Naive thymus-derived CD4-positive, alpha-beta T cell (primary cell): ENCODE data around the gene KBTBD6. TPM values are rescaled to one million over a fixed set of nuclear protein-coding genes. Genes with fewer than 3 reads are reported as not detected.

Experiments
- ATAC-seq: fragments of 150-1000 bp; cut with Tn5 transposase; 2 replicates; pipeline ENCODE4 v1.10.0; 2021; ENCODE audit warnings: mild to moderate bottlenecking, moderate library complexity
- CTCF ChIA-PET: fragments of 350-600 bp; sonication (Branson Sonifier 250); formaldehyde crosslinking; loops from one replicate; lab custom pipeline; 2021; ENCODE audit warnings: antibody characterized with exemption; lab: Charles Lee
- POLR2A ChIA-PET: fragments of 350-600 bp; sonication (Branson Sonifier 250); formaldehyde crosslinking; loops from one replicate; lab custom pipeline; 2021; ENCODE audit warnings: antibody characterized with exemption, inconsistent platforms; lab: Charles Lee
- DNase-seq, 9 donors: peaks; one replicate each; pipeline versions ENCODE4 v3.0.0 to v3.0.0-alpha.2; 2020 to 2022; ENCODE audit warnings: mixed read lengths in 1 of 9
- H3K27ac ChIP-seq: one replicate; pipeline ENCODE4 v1.7.0; 2013; ENCODE audit warnings: mild to moderate bottlenecking, low read depth, low read length, moderate library complexity
- H3K27me3 ChIP-seq, 2 donors: one replicate each; pipeline ENCODE4 v1.7.0; 2013; ENCODE audit warnings: low read length in 2 of 2, mild to moderate bottlenecking in 2 of 2, moderate library complexity in 2 of 2; ENCODE audit not compliant: control insufficient read depth in 2 of 2, insufficient read depth in 2 of 2
- H3K36me3 ChIP-seq, 3 experiments: 1 replicate in 2 of 3; 2 replicates in 1 of 3; pipeline ENCODE4 v1.7.0; 2013; ENCODE audit warnings: low read length in 3 of 3, mild to moderate bottlenecking in 3 of 3, moderate library complexity in 1 of 3; ENCODE audit not compliant: insufficient read depth in 3 of 3, control insufficient read depth in 2 of 3
- H3K4me1 ChIP-seq, 2 donors: one replicate each; pipeline ENCODE4 v1.7.0; 2013; ENCODE audit warnings: low read length in 2 of 2, mild to moderate bottlenecking in 2 of 2, moderate library complexity in 1 of 2; ENCODE audit not compliant: control insufficient read depth in 2 of 2, insufficient read depth in 2 of 2
- H3K4me3 ChIP-seq: 2 replicates; pipeline ENCODE4 v1.7.0; 2013; ENCODE audit warnings: mild to moderate bottlenecking, low read length
- H3K9me3 ChIP-seq, 3 experiments: 1 replicate in 2 of 3; 2 replicates in 1 of 3; pipeline ENCODE4 v1.7.0; 2013; ENCODE audit warnings: low read length in 3 of 3; ENCODE audit not compliant: control insufficient read depth in 2 of 3
- H3K27ac Mint-ChIP-seq, 9 donors: one replicate each; pipeline ENCODE4 v1.8.0; 2020 to 2022; ENCODE audit warnings: mixed read lengths in 9 of 9, mild to moderate bottlenecking in 8 of 9, moderate library complexity in 5 of 9, inconsistent platforms in 2 of 9
- H3K27me3 Mint-ChIP-seq, 5 donors: one replicate each; pipeline ENCODE4 v1.8.0; 2021 to 2022; ENCODE audit warnings: mixed read lengths in 5 of 5, mild to moderate bottlenecking in 1 of 5
- H3K36me3 Mint-ChIP-seq, 5 donors: one replicate each; pipeline ENCODE4 v1.8.0; 2020 to 2022; ENCODE audit warnings: mixed read lengths in 5 of 5, mild to moderate bottlenecking in 3 of 5, inconsistent platforms in 1 of 5
- H3K4me1 Mint-ChIP-seq, 7 donors: one replicate each; pipeline ENCODE4 v1.8.0; 2020 to 2022; ENCODE audit warnings: mixed read lengths in 7 of 7, mild to moderate bottlenecking in 3 of 7, inconsistent platforms in 1 of 7
- H3K4me3 Mint-ChIP-seq, 10 donors: one replicate each; pipeline ENCODE4 v1.8.0; 2020 to 2022; ENCODE audit warnings: mild to moderate bottlenecking in 10 of 10, mixed read lengths in 10 of 10, moderate library complexity in 6 of 10, inconsistent platforms in 2 of 10
- H3K9me3 Mint-ChIP-seq, 11 donors: one replicate each; pipeline ENCODE4 v1.8.0; 2020 to 2022; ENCODE audit warnings: mixed read lengths in 11 of 11, mild to moderate bottlenecking in 4 of 11, inconsistent platforms in 1 of 11, moderate library complexity in 1 of 11
- intact Hi-C, 2 donors: fragments of 100-400 bp; cut with micrococcal nuclease; formaldehyde crosslinking; loops; one replicate each; pipeline ENCODE4 v1.15.1; 2023
- polyA plus RNA-seq, 2 donors: library from polyadenylated mRNA; unstranded; fragments of 300-500 nt; fragmentation: Illumina TruSeq; gene quantifications; one replicate each; pipeline ENCODE4 v1.2.3, GENCODE V29; 2021
- total RNA-seq, 6 experiments: library from RNA in 5 of 6; stranded (reverse) in 5 of 6; gene quantifications; 1 replicate in 5 of 6; 2 replicates in 1 of 6; pipeline ENCODE4 v1.2.3 and lab custom pipeline; 2021 to 2026

The KBTBD6 gene
- total and polyA plus RNA-seq, 7 experiments from 2014 or later, result 3.0 to 9.2 (median 6.0) TPM

DNA sequence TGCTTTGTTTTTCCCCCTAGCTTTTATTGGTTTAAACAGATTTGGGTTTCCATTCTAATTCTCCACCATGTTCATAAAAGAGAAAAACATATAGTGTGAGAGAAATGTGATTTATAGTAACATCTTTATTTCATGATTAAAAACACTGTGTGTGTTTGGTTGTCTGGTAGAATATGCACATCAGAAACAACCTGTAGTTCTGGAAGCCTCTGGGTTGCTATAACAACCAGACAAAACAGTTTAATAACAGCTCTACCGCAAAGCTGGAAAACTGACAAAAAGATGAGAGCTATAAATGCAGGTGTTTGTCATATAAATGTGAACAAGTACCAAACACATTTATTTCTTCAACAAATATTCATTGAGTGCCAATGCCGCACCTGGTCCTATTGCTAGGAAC is 9.8 kb downstream of the KBTBD6 start:
- ATAC-seq, result peak; percentile 66
- no peak overlapping the region for H3K4me3 Mint-ChIP-seq
- no peaks in the 10 kb centered on the region for H3K9me3 ChIP-seq

DNA sequence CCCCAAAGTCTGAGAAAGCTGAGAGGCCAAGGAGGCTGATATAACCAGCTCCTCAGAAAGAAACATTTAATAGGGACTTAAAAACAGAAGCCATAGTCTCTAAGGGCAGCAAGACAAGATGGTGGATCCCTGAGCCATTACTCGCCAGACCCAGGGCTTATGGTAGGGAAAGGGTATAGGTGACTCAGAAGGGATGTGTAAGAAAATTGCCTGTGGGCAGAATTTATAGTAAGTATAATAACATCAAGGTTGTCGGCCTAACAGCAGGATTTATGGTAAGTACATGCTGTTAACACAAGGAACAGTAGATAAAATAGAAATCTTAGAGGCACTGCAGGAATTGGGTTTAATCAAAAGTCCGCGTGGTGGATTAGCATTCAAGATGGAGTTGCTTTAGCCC is 14.7 kb downstream of the KBTBD6 start:
- Histone ChIP-seq H3K4me3 (no peak overlapping the region), H3K4me1 (no peaks in the 10 kb centered on the region), H3K9me3 (no peaks in the 10 kb centered on the region), H3K27me3 (no peaks in the 10 kb centered on the region), H3K27ac (no peak overlapping the region), H3K36me3 (no peaks in the 10 kb centered on the region)
- CTCF ChIA-PET, result no interaction called here
- peaks cover 0 to 5% (median 0%) of the 10 kb centered on the region in 5 donors for H3K27me3 Mint-ChIP-seq
- H3K27ac Mint-ChIP-seq, result no peak overlapping the region
- no peaks in the 10 kb centered on the region for H3K9me3 Mint-ChIP-seq
- ATAC-seq (no peak), DNase-seq (no peak)
- H3K4me1 Mint-ChIP-seq, result peaks cover 0 to 6% (median 4%) of the 10 kb centered on the region in 7 donors
- H3K36me3 Mint-ChIP-seq, result no peaks in the 10 kb centered on the region
- intact Hi-C loops, result no loop called here
- POLR2A ChIA-PET, result interaction anchor here (0.7 kb wide), 1 partner anchor 100 kb away, joined by 3 read pairs; no protein-coding TSS in a partner anchor
- H3K4me3 Mint-ChIP-seq, result no peak overlapping the region

More for the DNA sequence above, 9.8 kb downstream of the KBTBD6 start:
- Histone ChIP-seq H3K4me3 (no peak overlapping the region), H3K27me3 (no peaks in the 10 kb centered on the region), H3K36me3 (no peaks in the 10 kb centered on the region), H3K4me1 (no peaks in the 10 kb centered on the region), H3K27ac (no peak overlapping the region)
- intact Hi-C loops, result no loop called here
- ChIA-PET POLR2A (interaction anchor here (0.6 kb wide), 1 partner anchor 107 kb away, joined by 3 read pairs; no protein-coding TSS in a partner anchor), CTCF (interaction anchor here (0.5 kb wide), 1 partner anchor 49 kb away, joined by 3 read pairs; no protein-coding TSS in a partner anchor)
- peak in 7 of 9 donors; percentile 24 to 63 (median 42) for DNase-seq
- H3K27ac Mint-ChIP-seq, result peak overlapping the region in 7 of 9 donors; percentile 19 to 84 (median 62)
- peaks cover 1 to 18% (median 10%) of the 10 kb centered on the region in 7 donors for H3K4me1 Mint-ChIP-seq
- H3K9me3 Mint-ChIP-seq, result peaks cover 0 to 7% (median 4%) of the 10 kb centered on the region in 11 donors
- H3K36me3 Mint-ChIP-seq, result peaks cover 4 to 20% (median 14%) of the 10 kb centered on the region in 5 donors
- H3K27me3 Mint-ChIP-seq, result no peaks in the 10 kb centered on the region

DNA sequence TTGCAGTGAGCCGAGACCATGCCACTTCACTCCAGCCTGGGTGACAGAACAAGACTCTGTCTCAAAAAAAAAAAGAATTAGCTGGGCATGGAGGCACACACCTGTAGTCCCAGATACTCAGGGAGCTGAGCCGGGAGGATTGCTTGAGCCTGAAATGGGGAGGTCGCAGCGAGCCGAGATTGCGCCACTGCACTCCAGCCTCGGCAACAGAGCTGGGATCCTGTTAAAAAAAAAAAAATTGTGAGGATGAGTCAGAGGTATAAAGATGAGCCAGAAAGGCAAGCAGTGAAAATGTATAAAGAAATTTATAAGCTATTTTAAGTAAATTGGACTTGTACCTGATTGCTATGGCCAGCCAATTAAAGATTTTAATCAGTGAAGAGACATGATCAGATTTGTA is 21.1 kb downstream of the KBTBD6 start:
- Mint-ChIP-seq H3K4me3 (no peak overlapping the region), H3K27me3 (peaks cover 0 to 4% (median 0%) of the 10 kb centered on the region in 5 donors), H3K27ac (no peak overlapping the region), H3K36me3 (peaks cover 0 to 3% (median 0%) of the 10 kb centered on the region in 5 donors), H3K4me1 (peaks cover 0 to 1% (median 0%) of the 10 kb centered on the region in 7 donors), H3K9me3 (no peaks in the 10 kb centered on the region)
- no peak for DNase-seq
- ATAC-seq, result no peak
- ChIA-PET CTCF (no interaction called here), POLR2A (no interaction called here)
- Histone ChIP-seq H3K9me3 (no peaks in the 10 kb centered on the region), H3K27me3 (no peaks in the 10 kb centered on the region), H3K36me3 (no peaks in the 10 kb centered on the region), H3K4me3 (no peak overlapping the region), H3K27ac (no peak overlapping the region), H3K4me1 (no peaks in the 10 kb centered on the region)
- intact Hi-C loops, result no loop called here

DNA sequence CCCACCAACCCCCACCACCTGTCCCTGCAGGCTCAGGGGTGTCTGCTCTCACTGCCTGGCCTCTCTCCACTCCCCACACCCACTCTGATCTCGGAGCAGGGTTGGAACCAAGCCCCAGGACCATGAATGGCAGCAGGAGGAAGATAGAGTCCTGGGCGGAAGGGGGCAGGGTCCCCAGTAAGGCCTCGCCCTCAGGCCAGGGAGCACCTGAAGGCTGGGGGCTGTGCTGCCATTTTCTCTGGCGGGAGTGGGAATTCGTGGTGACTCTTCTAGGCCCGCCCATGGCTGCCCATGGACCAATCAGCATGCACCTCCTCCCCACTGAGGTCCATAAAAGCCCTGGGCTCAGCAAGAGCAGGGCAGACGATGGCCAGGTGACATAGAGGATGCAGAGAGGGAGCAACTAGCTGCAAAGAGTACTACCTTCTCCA is 25.0 kb downstream of the KBTBD6 start:
- Histone ChIP-seq H3K4me1 (no peaks in the 10 kb centered on the region), H3K4me3 (no peak overlapping the region), H3K9me3 (no peaks in the 10 kb centered on the region), H3K27ac (no peak overlapping the region), H3K27me3 (no peaks in the 10 kb centered on the region), H3K36me3 (no peaks in the 10 kb centered on the region)
- DNase-seq (no peak), ATAC-seq (no peak)
- Mint-ChIP-seq H3K36me3 (peaks cover 0 to 5% (median 0%) of the 10 kb centered on the region in 5 donors), H3K9me3 (peaks cover 0 to 3% (median 0%) of the 10 kb centered on the region in 11 donors), H3K27me3 (peaks cover 0 to 2% (median 0%) of the 10 kb centered on the region in 5 donors), H3K4me3 (no peak overlapping the region), H3K27ac (no peak overlapping the region), H3K4me1 (peaks cover 0 to 1% (median 0%) of the 10 kb centered on the region in 7 donors)
- CTCF ChIA-PET, result no interaction called here
- POLR2A ChIA-PET, result no interaction called here
- intact Hi-C loops, result no loop called here

DNA sequence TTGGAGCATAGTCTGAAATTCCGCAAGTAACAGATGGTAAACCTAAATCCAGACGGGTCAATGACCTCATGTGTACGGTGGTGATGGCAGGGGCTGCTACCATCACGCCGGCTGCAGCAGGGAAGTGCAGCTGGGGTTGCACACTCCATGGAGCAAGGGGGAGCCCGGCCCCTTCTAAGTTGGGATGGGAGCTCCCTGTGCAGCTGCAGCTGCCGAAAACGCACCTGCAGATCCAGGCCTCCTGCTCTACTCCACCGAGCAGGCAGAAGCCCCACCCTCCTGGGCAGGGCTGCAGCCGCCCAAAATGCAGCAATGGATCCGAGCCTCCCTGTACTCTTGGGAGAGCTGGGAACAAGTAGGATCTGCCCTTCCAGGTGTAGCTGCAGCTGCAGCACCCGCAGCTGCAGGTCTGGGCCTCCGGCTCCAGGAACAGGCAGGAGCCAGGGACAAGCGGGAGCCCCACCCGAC is 25.5 kb downstream of the KBTBD6 start:
- intact Hi-C loops, result no loop called here
- Histone ChIP-seq H3K27me3 (no peaks in the 10 kb centered on the region), H3K4me3 (no peak overlapping the region), H3K36me3 (no peaks in the 10 kb centered on the region), H3K4me1 (no peaks in the 10 kb centered on the region), H3K9me3 (no peaks in the 10 kb centered on the region), H3K27ac (no peak overlapping the region)
- Mint-ChIP-seq H3K4me1 (peaks cover 0 to 1% (median 0%) of the 10 kb centered on the region in 7 donors), H3K27ac (no peak overlapping the region), H3K4me3 (no peak overlapping the region), H3K36me3 (peaks cover 0 to 5% (median 0%) of the 10 kb centered on the region in 5 donors), H3K27me3 (peaks cover 0 to 2% (median 0%) of the 10 kb centered on the region in 5 donors), H3K9me3 (peaks cover 0 to 3% (median 0%) of the 10 kb centered on the region in 11 donors)
- ATAC-seq (no peak), DNase-seq (no peak)
- ChIA-PET CTCF (no interaction called here), POLR2A (no interaction called here)

DNA sequence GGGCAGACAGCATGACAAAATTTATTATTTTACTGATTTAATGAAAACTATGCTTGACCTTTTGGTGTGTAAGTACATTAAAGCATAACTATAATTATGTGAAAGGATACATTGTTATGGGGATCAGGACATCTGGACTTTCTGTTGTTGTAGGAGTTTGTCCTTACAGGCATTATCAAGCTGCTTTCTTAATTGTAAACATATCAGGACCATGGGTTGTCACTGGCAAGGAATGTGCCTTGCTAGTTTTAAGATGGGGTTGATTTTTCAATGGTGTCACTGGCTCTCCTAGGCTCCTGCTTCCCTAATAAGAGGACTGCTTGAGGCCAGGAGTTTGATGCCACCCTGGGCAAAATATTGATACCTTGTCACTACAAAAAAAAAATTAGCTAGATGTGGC is 32.6 kb downstream of the KBTBD6 start:
- peaks cover 0 to 8% (median 0%) of the 10 kb centered on the region in 5 donors for H3K27me3 Mint-ChIP-seq
- H3K4me3 ChIP-seq, result no peak overlapping the region
- H3K4me3 Mint-ChIP-seq, result no peak overlapping the region
- ChIA-PET CTCF (no interaction called here), POLR2A (no interaction called here)
- intact Hi-C loops, result no loop called here
- no peaks in the 10 kb centered on the region for H3K9me3 ChIP-seq
- H3K27ac ChIP-seq, result no peak overlapping the region
- no peak for ATAC-seq
- H3K27me3 ChIP-seq, result no peaks in the 10 kb centered on the region
- peaks cover 0 to 5% (median 0%) of the 10 kb centered on the region in 5 donors for H3K36me3 Mint-ChIP-seq
- DNase-seq, result no peak
- no peak overlapping the region for H3K27ac Mint-ChIP-seq
- H3K36me3 ChIP-seq, result no peaks in the 10 kb centered on the region
- no peaks in the 10 kb centered on the region for H3K4me1 ChIP-seq
- peaks cover 0 to 5% (median 0%) of the 10 kb centered on the region in 11 donors for H3K9me3 Mint-ChIP-seq
- H3K4me1 Mint-ChIP-seq, result peaks cover 0 to 4% (median 0%) of the 10 kb centered on the region in 7 donors

DNA sequence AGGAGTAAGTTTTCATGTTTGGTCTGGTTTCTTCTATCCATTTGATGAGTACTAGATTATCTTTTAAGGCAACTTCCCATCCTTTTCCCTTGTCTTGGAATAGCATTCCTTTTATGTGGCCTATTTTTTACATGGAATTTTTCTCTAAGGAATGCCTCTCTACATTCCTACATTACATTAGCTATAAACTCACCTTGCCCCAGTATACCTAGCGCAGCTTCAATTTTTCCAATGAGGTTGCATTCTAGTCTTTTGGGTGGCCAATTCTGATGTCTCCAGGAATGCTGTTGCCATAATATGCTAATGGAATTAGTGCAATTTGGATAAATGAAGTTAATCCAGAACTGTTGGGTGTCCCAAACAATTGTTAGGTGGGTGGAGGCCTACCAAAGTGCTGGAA is 33.8 kb downstream of the KBTBD6 start:
- Histone ChIP-seq H3K36me3 (no peaks in the 10 kb centered on the region), H3K27ac (no peak overlapping the region), H3K4me3 (no peak overlapping the region), H3K27me3 (no peaks in the 10 kb centered on the region), H3K4me1 (no peaks in the 10 kb centered on the region), H3K9me3 (no peaks in the 10 kb centered on the region)
- intact Hi-C loops, result no loop called here
- ChIA-PET POLR2A (no interaction called here), CTCF (no interaction called here)
- DNase-seq (no peak), ATAC-seq (no peak)
- Mint-ChIP-seq H3K27ac (no peak overlapping the region), H3K4me3 (no peak overlapping the region), H3K27me3 (peaks cover 0 to 7% (median 0%) of the 10 kb centered on the region in 5 donors), H3K36me3 (peaks cover 0 to 3% (median 0%) of the 10 kb centered on the region in 5 donors), H3K4me1 (peaks cover 0 to 6% (median 0%) of the 10 kb centered on the region in 7 donors), H3K9me3 (peaks cover 0 to 5% (median 0%) of the 10 kb centered on the region in 11 donors)
